ENCODE results near the gene ADAMTS13. TPM values are rescaled to one million over a fixed set of nuclear protein-coding genes. Genes with fewer than 3 reads are reported as not detected.

Gene ADAMTS13
- total and polyA plus RNA-seq, 4 donors = 6.5 to 13.3 (median 10.4) TPM

- 89% methylated on average over 11 of the region's 11 CpGs for WGBS
These were observed 11.2 kb downstream of the ADAMTS13 start for GRCh38 chr9:133433351-133433843.

GRCh38 chr9:133436681-133437080 lies 14.5 kb downstream of the ADAMTS13 start:
- WGBS = 86% methylated on average over 16 of the region's 16 CpGs
- no peak overlapping the region for H3K9ac ChIP-seq (ENCODE audit: low read depth in 1 of 2, low read length in 2 of 2)
- DNase-seq (ENCODE audit: low spot score) = no peak
- H3K27ac ChIP-seq (ENCODE audit: low read depth in 1 of 2, low read length in 2 of 2) = no peak overlapping the region
- H3K9me3 ChIP-seq (ENCODE audit: control insufficient read depth in 4 of 4, low read length in 3 of 4) = no peaks in the 10 kb centered on the region
- no peaks in the 10 kb centered on the region for H3K27me3 ChIP-seq (ENCODE audit: control insufficient read depth in 4 of 4, insufficient read depth in 4 of 4, low read length in 3 of 4)
- H3K4me3 ChIP-seq (ENCODE audit: low read depth in 1 of 3, low read length in 3 of 3) = no peak overlapping the region
- no peaks in the 10 kb centered on the region for H3K4me1 ChIP-seq (ENCODE audit: control insufficient read depth in 4 of 4, insufficient read depth in 4 of 4, low read length in 3 of 4)
- no peaks in the 10 kb centered on the region for H3K36me3 ChIP-seq (ENCODE audit: control insufficient read depth in 4 of 4, insufficient read depth in 3 of 4, low read depth in 1 of 4, low read length in 3 of 4)
- no peak for TF ChIP-seq TAF1 (conservative IDR thresholded peaks at IDR 0.05)
- no peak for TF ChIP-seq HNF4A (conservative IDR thresholded peaks at IDR 0.05)
- TF ChIP-seq EGR1 (IDR thresholded peaks at IDR 0.05; ENCODE audit: low read depth in 2 of 2) = no peak
- no peak for TF ChIP-seq HNF4G (IDR thresholded peaks at IDR 0.05)
- TF ChIP-seq ZBTB33 (IDR thresholded peaks at IDR 0.05) = no peak
- TF ChIP-seq RXRA (IDR thresholded peaks at IDR 0.05) = no peak
- TF ChIP-seq SP1 (IDR thresholded peaks at IDR 0.05) = no peak
- TF ChIP-seq ATF3 (IDR thresholded peaks at IDR 0.05) = no peak
- TF ChIP-seq NR2F2 (IDR thresholded peaks at IDR 0.05) = no peak
- TF ChIP-seq MAX (IDR thresholded peaks at IDR 0.05) = no peak
- TF ChIP-seq YY1 (IDR thresholded peaks at IDR 0.05) = no peak
- TF ChIP-seq JUND (IDR thresholded peaks at IDR 0.05) = no peak

More at GRCh38 chr9:133433351-133433843, 11.2 kb downstream of the ADAMTS13 start:
- H3K9ac ChIP-seq (ENCODE audit: low read depth in 1 of 2, low read length in 2 of 2) = no peak overlapping the region
- H3K27ac ChIP-seq (ENCODE audit: low read depth in 1 of 2, low read length in 2 of 2) = no peak overlapping the region
- no peaks in the 10 kb centered on the region for H3K9me3 ChIP-seq (ENCODE audit: control insufficient read depth in 4 of 4, low read length in 3 of 4)
- H3K4me3 ChIP-seq (ENCODE audit: low read depth in 1 of 3, low read length in 3 of 3) = no peak overlapping the region
- H3K27me3 ChIP-seq (ENCODE audit: control insufficient read depth in 4 of 4, insufficient read depth in 4 of 4, low read length in 3 of 4) = no peaks in the 10 kb centered on the region
- H3K4me1 ChIP-seq (ENCODE audit: control insufficient read depth in 4 of 4, insufficient read depth in 4 of 4, low read length in 3 of 4) = peaks cover 0 to 4% (median 0%) of the 10 kb centered on the region in 4 donors
- no peak for DNase-seq (ENCODE audit: low spot score)
- TF ChIP-seq ATF3 (IDR thresholded peaks at IDR 0.05) (no peak), JUND (IDR thresholded peaks at IDR 0.05) (no peak), MAX (IDR thresholded peaks at IDR 0.05) (no peak), TAF1 (conservative IDR thresholded peaks at IDR 0.05) (no peak), SP1 (IDR thresholded peaks at IDR 0.05) (no peak), YY1 (IDR thresholded peaks at IDR 0.05) (no peak), RXRA (IDR thresholded peaks at IDR 0.05) (no peak), CTCF (IDR thresholded peaks at IDR 0.05; ENCODE audit: low read depth, low read length, missing input control) (no peak), RAD21 (IDR thresholded peaks at IDR 0.05) (no peak), REST (IDR thresholded peaks at IDR 0.05) (no peak)
- H3K36me3 ChIP-seq (ENCODE audit: control insufficient read depth in 4 of 4, insufficient read depth in 3 of 4, low read depth in 1 of 4, low read length in 3 of 4) = no peaks in the 10 kb centered on the region

Measured in liver (tissue), 9 donors.